Fibroblast of lung (primary cell): Measurements from ENCODE around the gene TMTC2.

Experiments
- CTCF ChIP-seq, 2 donors: IDR thresholded peaks in 1 of 2; conservative IDR thresholded peaks in 1 of 2; 1 replicate in 1 of 2; 2 replicates in 1 of 2; pipeline ENCODE4 v1.5.1; 2011 to 2012; ENCODE audit warnings: low read length in 2 of 2, control low read depth in 1 of 2, inconsistent platforms in 1 of 2, low read depth in 1 of 2, mild to moderate bottlenecking in 1 of 2
- EZH2 ChIP-seq: IDR thresholded peaks from 2 replicates; pipeline ENCODE4 v1.5.1; 2012; ENCODE audit warnings: low read length, control low read depth, mild to moderate bottlenecking; ENCODE audit errors: missing control alignments

GRCh38 chr12:82686168-82687020, at the start of gene TMTC2:
- TF ChIP-seq EZH2 (no peak), CTCF (conservative IDR thresholded peaks at IDR 0.05 in 1 of 2, IDR thresholded peaks at IDR 0.05 in 1 of 2; ENCODE audit: low read depth in 1 of 2, low read length in 2 of 2) (no peak)
